GM10248 (cell line): ENCODE data around the gene MAP1LC3B2.

Experiments used
- CTCF ChIA-PET: fragments of 300-600 bp; sonication (Branson Sonifier 250); formaldehyde crosslinking; extraction: SDS; loops from one replicate; lab custom pipeline; 2021; ENCODE audit warnings: antibody characterized with exemption; lab: Yijun Ruan, JAX
- POLR2A ChIA-PET: fragments of 350-650 bp; sonication (Branson Sonifier 250); formaldehyde crosslinking; extraction: SDS; loops from one replicate; lab custom pipeline; 2020; ENCODE audit warnings: antibody characterized with exemption; lab: Yijun Ruan, JAX
- DNase-seq: peaks from one replicate; pipeline ENCODE4 v3.0.0; 2012; ENCODE audit errors: extremely low spot score
- TF ChIP-seq, protein P1 (sequence below): IDR thresholded peaks from 2 replicates; pipeline ENCODE4 v1.5.1; 2012; ENCODE audit warnings: mild to moderate bottlenecking, low read depth; ENCODE audit errors: extremely low read depth, missing control alignments, control extremely low read depth

MAP1LC3B2 gene

DNA sequence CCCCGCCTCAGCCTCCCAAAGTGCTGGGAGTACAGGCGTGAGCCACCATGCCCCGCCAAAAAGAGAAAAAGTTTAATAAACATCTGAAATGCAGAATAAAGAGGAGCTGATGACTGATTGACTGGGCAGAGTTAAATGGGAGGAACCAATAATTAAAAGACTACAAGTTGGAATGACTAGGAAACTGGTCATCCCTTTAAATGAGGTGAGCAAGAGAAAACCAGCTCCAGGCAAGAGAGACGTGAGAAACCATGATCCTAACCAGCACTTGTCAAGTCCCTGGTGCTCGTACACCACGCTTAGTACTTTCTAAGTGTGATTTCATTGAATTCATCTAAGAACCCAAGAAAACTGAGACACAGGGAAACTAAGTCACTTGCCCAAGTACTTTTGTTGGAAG lies 47.9 kb downstream of the MAP1LC3B2 start:
- POLR2A ChIA-PET = no interaction called here
- TF ChIP-seq, protein P1, sequence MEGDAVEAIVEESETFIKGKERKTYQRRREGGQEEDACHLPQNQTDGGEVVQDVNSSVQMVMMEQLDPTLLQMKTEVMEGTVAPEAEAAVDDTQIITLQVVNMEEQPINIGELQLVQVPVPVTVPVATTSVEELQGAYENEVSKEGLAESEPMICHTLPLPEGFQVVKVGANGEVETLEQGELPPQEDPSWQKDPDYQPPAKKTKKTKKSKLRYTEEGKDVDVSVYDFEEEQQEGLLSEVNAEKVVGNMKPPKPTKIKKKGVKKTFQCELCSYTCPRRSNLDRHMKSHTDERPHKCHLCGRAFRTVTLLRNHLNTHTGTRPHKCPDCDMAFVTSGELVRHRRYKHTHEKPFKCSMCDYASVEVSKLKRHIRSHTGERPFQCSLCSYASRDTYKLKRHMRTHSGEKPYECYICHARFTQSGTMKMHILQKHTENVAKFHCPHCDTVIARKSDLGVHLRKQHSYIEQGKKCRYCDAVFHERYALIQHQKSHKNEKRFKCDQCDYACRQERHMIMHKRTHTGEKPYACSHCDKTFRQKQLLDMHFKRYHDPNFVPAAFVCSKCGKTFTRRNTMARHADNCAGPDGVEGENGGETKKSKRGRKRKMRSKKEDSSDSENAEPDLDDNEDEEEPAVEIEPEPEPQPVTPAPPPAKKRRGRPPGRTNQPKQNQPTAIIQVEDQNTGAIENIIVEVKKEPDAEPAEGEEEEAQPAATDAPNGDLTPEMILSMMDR = no peak
- CTCF ChIA-PET = interaction anchor here (1.8 kb wide), 1 partner anchor 8 kb away, joined by 7 read pairs; no protein-coding TSS in a partner anchor
- DNase-seq = no peak

DNA sequence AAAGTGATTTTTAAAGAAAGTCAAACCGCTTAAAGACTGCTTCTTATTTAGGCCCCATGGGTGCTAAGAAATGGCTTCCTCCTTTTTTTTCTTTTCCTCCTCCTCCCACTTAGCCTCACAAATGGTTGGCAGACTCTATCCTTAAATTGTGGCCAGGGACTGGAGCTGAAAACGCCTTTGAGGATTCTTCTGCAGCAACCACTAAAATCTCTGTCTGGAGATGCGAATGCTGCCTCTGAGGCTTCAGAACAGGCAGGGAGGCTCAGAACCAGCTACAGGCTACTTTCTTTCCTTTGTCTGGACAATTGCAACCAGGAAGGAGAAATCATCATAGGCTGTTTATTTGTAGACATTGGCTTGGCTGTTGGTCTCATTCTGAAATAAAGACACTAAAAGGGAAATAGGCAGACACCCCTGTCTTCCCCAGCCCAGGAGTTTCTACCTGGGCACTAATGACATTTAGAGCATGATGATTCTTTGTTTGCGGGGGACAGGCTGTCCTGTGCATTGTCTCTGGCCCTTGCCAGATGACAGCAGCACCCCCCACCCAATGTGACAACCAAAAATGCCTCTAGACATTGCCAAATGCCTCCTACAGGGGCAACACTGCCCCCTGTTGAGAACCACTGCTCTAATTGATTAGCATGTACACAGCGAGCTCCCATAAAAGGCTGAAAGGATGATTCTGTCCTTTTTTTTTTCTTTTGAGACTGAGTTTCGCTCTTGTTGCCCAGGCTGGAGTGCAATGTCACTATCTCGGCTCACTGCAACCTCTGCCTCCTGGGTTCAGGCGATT lies 50.3 kb downstream of the MAP1LC3B2 start:
- ChIA-PET CTCF (interaction anchor here (0.9 to 3.1 kb wide), 9 partner anchors 8 to 554 kb away, joined by 3 to 16 read pairs (median 6); no protein-coding TSS in a partner anchor), POLR2A (no interaction called here)
- no peak for DNase-seq
- TF ChIP-seq, protein P1 = peak; percentile 20

DNA sequence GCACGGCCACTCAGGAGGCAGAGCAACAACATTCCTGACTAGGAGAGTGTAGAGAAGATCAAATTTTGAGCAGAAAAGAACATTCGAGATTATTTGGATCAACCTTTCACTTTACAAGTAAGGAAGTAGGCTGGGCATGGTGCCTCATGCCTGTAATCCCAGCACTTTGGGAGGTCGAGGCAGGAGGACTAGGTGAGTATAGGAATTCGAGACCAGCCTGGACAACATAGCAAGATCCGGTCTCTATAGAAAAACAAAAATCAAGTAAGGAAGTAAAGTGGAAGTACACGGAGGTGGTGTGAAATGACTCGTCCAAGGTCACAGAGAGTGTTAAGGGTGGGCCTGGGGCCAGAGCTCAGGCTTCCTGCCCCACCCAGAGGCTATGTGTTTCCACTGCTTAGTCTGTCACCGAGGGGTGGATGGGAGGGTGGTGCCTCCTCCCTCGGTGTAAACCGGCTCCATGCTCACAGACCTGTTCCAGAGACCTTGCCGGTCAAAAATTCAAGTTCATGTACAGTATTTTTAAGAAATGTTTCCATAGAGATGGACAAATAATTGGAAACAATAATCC lies 51.9 kb downstream of the MAP1LC3B2 start:
- POLR2A ChIA-PET = no interaction called here
- TF ChIP-seq, protein P1 = no peak
- no peak for DNase-seq
- CTCF ChIA-PET = interaction anchor here (1.1 to 3.1 kb wide), 4 partner anchors 9 to 14 kb away, joined by 6 to 16 read pairs (median 8); no protein-coding TSS in a partner anchor

DNA sequence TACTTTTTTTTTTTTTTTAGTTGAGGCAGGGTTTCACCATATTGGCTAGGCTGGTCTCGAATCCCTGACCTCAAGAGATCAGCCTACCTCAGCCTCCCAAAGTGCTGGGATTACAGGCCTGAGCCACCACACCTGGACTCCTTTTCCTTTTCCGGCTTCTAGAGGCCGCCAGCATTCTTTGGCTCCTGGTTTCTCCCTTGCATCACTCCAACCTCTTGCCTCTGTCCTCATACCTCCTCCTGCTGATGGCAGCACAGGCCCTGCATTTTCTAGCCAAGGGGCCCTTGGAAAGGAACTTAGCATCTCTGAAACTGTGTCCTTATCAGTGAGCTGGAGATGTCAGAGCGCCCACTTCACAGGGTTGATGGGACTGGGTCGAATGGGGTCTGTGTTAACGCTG lies 53.3 kb downstream of the MAP1LC3B2 start:
- CTCF ChIA-PET = interaction anchor here (1.4 to 2.5 kb wide), 3 partner anchors 11 to 39 kb away, joined by 3 to 8 read pairs (median 6); no protein-coding TSS in a partner anchor
- POLR2A ChIA-PET = no interaction called here
- TF ChIP-seq, protein P1 = no peak
- no peak for DNase-seq

DNA sequence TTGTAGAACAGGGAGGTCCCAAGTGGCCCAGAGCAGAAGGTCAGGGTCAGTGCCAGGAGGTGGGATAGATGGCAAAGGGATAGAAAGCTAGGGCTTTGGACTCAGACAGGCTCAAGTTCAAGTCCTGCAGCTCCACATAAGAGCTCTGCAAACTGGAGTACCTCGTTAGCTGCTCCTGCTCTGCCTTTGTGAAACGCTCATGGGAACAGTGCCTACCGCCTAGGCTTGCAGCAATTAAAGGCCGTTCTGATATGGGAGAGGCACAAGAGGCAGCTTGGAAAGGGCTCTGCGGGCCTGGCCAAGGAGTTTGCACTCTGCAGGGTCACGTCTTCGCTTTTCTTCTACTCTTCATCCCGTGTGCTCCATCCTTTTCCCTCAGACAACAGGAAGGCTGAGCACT lies 54.1 kb downstream of the MAP1LC3B2 start:
- TF ChIP-seq, protein P1 = no peak
- ChIA-PET POLR2A (no interaction called here), CTCF (interaction anchor here (1.4 to 2.5 kb wide), 4 partner anchors 12 to 40 kb away, joined by 3 to 8 read pairs (median 5); no protein-coding TSS in a partner anchor)
- no peak for DNase-seq

DNA sequence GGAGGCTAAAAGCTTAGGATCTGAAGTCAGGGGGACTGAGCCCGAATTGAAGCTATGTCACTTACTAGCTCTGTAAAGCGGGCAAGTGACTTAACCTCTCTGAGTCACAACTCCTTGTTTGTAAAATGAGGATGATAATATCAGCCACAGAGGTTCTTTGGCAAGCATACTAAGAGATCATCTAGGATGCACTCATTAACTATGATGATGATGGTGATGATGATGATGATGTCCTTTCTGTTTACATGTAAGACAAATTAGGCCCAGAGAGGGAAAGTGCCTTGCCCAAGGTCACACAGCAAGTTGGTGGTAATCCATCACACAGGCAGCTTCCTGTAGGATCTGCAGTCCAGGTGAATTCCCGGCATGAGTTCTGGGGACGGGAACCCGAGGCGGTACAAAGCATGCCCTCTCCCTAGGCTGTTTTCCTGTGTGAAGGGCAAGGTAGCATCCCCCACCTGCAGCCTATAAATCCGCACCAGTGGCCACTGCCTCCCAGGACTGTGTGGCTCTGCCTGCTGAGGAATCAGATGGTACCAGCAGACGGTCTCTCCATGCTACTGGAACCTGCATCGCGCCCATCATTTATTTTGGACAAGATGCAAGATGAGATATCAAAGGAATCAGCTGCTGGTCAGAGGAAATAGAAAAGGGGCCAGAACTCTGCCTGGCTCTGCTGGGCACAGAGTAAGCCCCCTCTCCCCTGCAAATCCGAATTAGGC lies 55.2 kb downstream of the MAP1LC3B2 start:
- CTCF ChIA-PET = interaction anchor here (1.0 to 2.5 kb wide), 5 partner anchors 8 to 16 kb away, joined by 3 to 8 read pairs (median 6); no protein-coding TSS in a partner anchor
- POLR2A ChIA-PET = no interaction called here
- no peak for DNase-seq
- TF ChIP-seq, protein P1 = no peak
